Panc1 (cell line): ENCODE results near the gene PAX4. TPM values are rescaled to one million over a fixed set of nuclear protein-coding genes. Genes with fewer than 3 reads are reported as not detected.

ENCODE experiments used
- ATAC-seq: fragments of 200-7000 bp; cut with Tn5 transposase; 2 replicates; pipeline ENCODE4 v1.9.1; 2020; ENCODE audit warnings: mild to moderate bottlenecking, moderate library complexity
- BruUV-seq: library from RNA; stranded (reverse); fragments of 400-500 nt; replicated peaks from 2 replicates; lab custom pipeline; 2021; lab: Mats Ljungman, UMichigan
- CTCF ChIA-PET: fragments of 300-600 bp; sonication (Branson Sonifier 250); formaldehyde crosslinking; loops from one replicate; lab custom pipeline; 2022; ENCODE audit warnings: antibody characterized with exemption; lab: Charles Lee
- POLR2A ChIA-PET: fragments of 300-600 bp; sonication (Branson Sonifier 250); formaldehyde crosslinking; loops from one replicate; lab custom pipeline; 2022; ENCODE audit warnings: antibody characterized with exemption; lab: Charles Lee
- DNase-seq: peaks from one replicate; pipeline ENCODE4 v3.0.0-alpha.2; 2010; ENCODE audit warnings: low read depth, low spot score
- H3K27ac ChIP-seq: 2 replicates; pipeline ENCODE4 v1.5.1; 2011; ENCODE audit warnings: mild to moderate bottlenecking, low read length, inconsistent platforms
- H3K27me3 ChIP-seq: fragments of 200-500 bp; sonication (Bioruptor generic); 2 replicates; pipeline ENCODE4 v1.6.0; 2014; ENCODE audit warnings: low read length, inconsistent platforms; ENCODE audit not compliant: control insufficient read depth, insufficient read depth
- H3K36me3 ChIP-seq: fragments of 200-500 bp; sonication (Bioruptor generic); 2 replicates; pipeline ENCODE4 v1.5.1; 2014; ENCODE audit warnings: inconsistent platforms, mild to moderate bottlenecking, low read length, moderate library complexity; ENCODE audit not compliant: control insufficient read depth, insufficient read depth
- H3K4me1 ChIP-seq: 2 replicates; pipeline ENCODE4 v1.5.1; 2011; ENCODE audit warnings: inconsistent platforms, mild to moderate bottlenecking, low read length, moderate library complexity; ENCODE audit not compliant: control insufficient read depth, insufficient read depth
- H3K4me3 ChIP-seq, 2 experiments: 2 replicates each; pipeline ENCODE4 v1.5.1; 2011 to 2012; ENCODE audit warnings: low read depth in 2 of 2, low read length in 2 of 2, mild to moderate bottlenecking in 2 of 2, inconsistent platforms in 1 of 2, moderate library complexity in 1 of 2
- H3K9me3 ChIP-seq: fragments of 200-500 bp; sonication (Bioruptor generic); 2 replicates; pipeline ENCODE4 v1.5.1; 2014; ENCODE audit warnings: low read depth, mild to moderate bottlenecking, inconsistent platforms, low read length, moderate library complexity; ENCODE audit not compliant: control insufficient read depth, insufficient read depth
- CTCF ChIP-seq: fragments of 450-650 bp; IDR thresholded peaks from 2 replicates; pipeline ENCODE4 v1.5.1; 2017; ENCODE audit warnings: mild to moderate bottlenecking
- POLR2AphosphoS5 ChIP-seq: IDR thresholded peaks from 2 replicates; pipeline ENCODE4 v1.6.1; 2012; ENCODE audit warnings: mild to moderate bottlenecking, low read depth, low read length, moderate library complexity
- REST ChIP-seq, 2 experiments: IDR thresholded peaks; 2 replicates each; pipeline ENCODE4 v1.6.1; 2011 to 2012; ENCODE audit warnings: low read depth in 2 of 2, control low read depth in 1 of 2, low read length in 1 of 2, mild to moderate bottlenecking in 1 of 2, moderate library complexity in 1 of 2; ENCODE audit not compliant: insufficient read depth in 1 of 2
- SIN3A ChIP-seq: IDR thresholded peaks from 2 replicates; pipeline ENCODE4 v1.6.1; 2012; ENCODE audit warnings: low read depth, mild to moderate bottlenecking, low read length, moderate library complexity, borderline replicate concordance; ENCODE audit not compliant: insufficient read depth
- TCF7L2 ChIP-seq: IDR thresholded peaks from 2 replicates; pipeline ENCODE4 v1.6.1; 2011; ENCODE audit warnings: mild to moderate bottlenecking, low read depth, low read length, inconsistent platforms
- in situ Hi-C: cut with HindIII; loops from 2 replicates; pipeline ENCODE4 v1.10.0; 2016; ENCODE audit warnings: low sequenced_read_pairs, low pct_unique_long_range_greater_than_20kb
- intact Hi-C: fragments of 100-400 bp; cut with micrococcal nuclease; formaldehyde crosslinking; loops from one replicate; pipeline ENCODE4 v1.10.0; 2022; ENCODE audit not compliant: unreplicated experiment
- total RNA-seq: library from RNA; stranded (reverse); gene quantifications from one replicate; pipeline ENCODE4 v1.2.1, GENCODE V29; 2021; ENCODE audit not compliant: unreplicated experiment

The PAX4 gene
- total RNA-seq, 1 experiment from 2014 or later: not detected

- no peak overlapping the region for H3K27ac ChIP-seq
- H3K36me3 ChIP-seq: peaks cover 8% of the 10 kb centered on the region; the same call in 1 of the 2 replicates
- ChIA-PET POLR2A (no interaction called here), CTCF (no interaction called here)
- in situ Hi-C loops: no loop called here
- no peaks in the 10 kb centered on the region for H3K27me3 ChIP-seq
- no TSS peak for BruUV-seq
- DNase-seq (no peak), ATAC-seq (no peak)
- H3K9me3 ChIP-seq: no peaks in the 10 kb centered on the region
- H3K4me3 ChIP-seq: no peak overlapping the region
- intact Hi-C loops: no loop called here
- TF ChIP-seq REST (IDR thresholded peaks at IDR 0.05; ENCODE audit: insufficient read depth in 1 of 2, low read depth in 2 of 2, low read length in 1 of 2) (no peak), CTCF (no peak), POLR2AphosphoS5 (no peak), TCF7L2 (no peak), SIN3A (no peak)
- peaks cover 13% of the 10 kb centered on the region for H3K4me1 ChIP-seq
Measured at GRCh38 chr7:127648986-127649385, 31.0 kb upstream of the PAX4 start.

- H3K36me3 ChIP-seq: peaks cover 5% of the 10 kb centered on the region; the same call in 1 of the 2 replicates
- ChIA-PET CTCF (no interaction called here), POLR2A (no interaction called here)
- H3K4me1 ChIP-seq: 0 out of 2 replicates have a peak, but pooled peaks cover 4% of the 10 kb centered on the region
- ATAC-seq: no peak
- no peak for TF ChIP-seq CTCF
- no peak for TF ChIP-seq SIN3A
- TF ChIP-seq TCF7L2: no peak
- TF ChIP-seq POLR2AphosphoS5: no peak
- no peak for TF ChIP-seq REST (IDR thresholded peaks at IDR 0.05; ENCODE audit: insufficient read depth in 1 of 2, low read depth in 2 of 2, low read length in 1 of 2)
- H3K9me3 ChIP-seq: no peaks in the 10 kb centered on the region
- intact Hi-C loops (no loop called here), in situ Hi-C loops (no loop called here)
- BruUV-seq: no TSS peak
- DNase-seq: no peak
- H3K27ac ChIP-seq: no peak overlapping the region
- no peaks in the 10 kb centered on the region for H3K27me3 ChIP-seq
- H3K4me3 ChIP-seq: no peak overlapping the region
Measured at GRCh38 chr7:127647636-127648035, 29.7 kb upstream of the PAX4 start.
